GM12801 (cell line): ENCODE data around the gene TFCP2.

Experiments
- CTCF ChIP-seq: IDR thresholded peaks from one replicate; pipeline ENCODE4 v1.5.1; 2011; ENCODE audit warnings: control low read depth; ENCODE audit not compliant: insufficient read length; ENCODE audit errors: extremely low read depth

TFCP2 gene

DNA sequence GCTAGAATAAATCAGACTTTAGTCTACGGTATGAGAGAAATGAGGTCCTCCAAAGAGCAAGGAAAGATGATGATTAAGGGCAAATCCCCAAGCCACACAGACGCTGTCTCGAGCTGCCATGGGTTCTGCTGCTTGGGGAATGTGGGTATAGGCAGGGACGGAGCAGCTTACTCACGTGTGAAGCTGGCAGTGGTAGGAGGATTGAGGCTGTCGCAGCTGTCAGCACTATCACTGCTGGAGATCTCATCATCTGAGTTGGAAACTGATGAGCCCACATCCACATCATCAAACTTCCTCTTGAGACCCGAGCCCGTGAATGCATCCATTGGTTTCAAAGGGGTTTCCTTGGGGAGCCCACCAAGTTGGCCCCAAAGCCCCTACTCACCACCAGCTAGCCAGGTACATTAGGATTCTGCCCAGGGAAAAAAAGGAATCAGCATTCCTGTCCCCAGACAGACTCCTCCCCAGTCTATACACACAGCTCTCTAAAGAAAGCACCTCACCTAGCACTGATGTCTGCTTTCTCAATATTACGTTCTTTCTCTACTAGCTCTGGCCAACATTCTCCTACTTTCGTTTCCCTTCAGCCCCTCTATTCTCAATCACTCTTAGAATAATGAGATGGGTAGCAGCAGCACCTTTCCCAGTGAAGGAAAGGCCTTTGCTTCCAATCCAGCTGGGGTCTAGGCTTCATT, 96.6 kb downstream of the TFCP2 start:
- TF ChIP-seq CTCF = no peak

GRCh38 chr12:51075390-51075789, 97.5 kb downstream of the TFCP2 start:
- no peak for TF ChIP-seq CTCF

DNA sequence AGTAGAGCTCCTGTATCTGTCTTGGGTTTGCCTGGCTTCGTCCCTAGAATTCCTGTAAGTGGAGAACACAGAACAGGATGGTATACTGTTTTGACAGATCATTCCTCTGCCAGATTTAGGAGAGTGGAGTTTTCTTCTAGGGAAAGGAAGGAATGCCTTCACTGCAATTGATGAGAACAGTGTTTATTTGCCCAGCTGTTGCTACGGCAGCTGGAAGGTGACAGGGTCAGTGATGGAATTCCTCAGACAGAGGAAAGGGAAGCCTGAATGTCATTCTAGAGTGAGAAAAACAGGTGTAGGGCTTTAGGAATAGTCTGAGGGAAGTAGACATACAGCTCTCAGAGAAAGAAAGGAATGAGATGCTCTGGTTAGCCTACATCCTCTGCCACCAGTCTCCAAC, 101.3 kb downstream of the TFCP2 start:
- no peak for TF ChIP-seq CTCF

GRCh38 chr12:51070004-51070403, 102.9 kb downstream of the TFCP2 start:
- no peak for TF ChIP-seq CTCF

- no peak for TF ChIP-seq CTCF
Observed at GRCh38 chr12:51067771-51068170, 105.2 kb downstream of the TFCP2 start.

- no peak for TF ChIP-seq CTCF
Observed at GRCh38 chr12:51067229-51067628, 105.7 kb downstream of the TFCP2 start.

GRCh38 chr12:51065530-51065929, 107.4 kb downstream of the TFCP2 start:
- TF ChIP-seq CTCF = no peak
